ENCODE data around the gene CNTNAP2.

- TF ChIP-seq CTCF (CRISPR knock-in tag; IDR thresholded peaks at IDR 0.05) (no peak), POLR2A (IDR thresholded peaks at IDR 0.05; ENCODE audit: insufficient read depth in 1 of 2, low read depth in 2 of 2, low read length in 2 of 2) (no peak), ZNF10 (CRISPR knock-in tag; IDR thresholded peaks at IDR 0.05; ENCODE audit: borderline replicate concordance, low read depth) (no peak), TCF12 (IDR thresholded peaks at IDR 0.05) (no peak), TCF12 (CRISPR knock-in tag; IDR thresholded peaks at IDR 0.05) (no peak), ZBTB21 (CRISPR knock-in tag; IDR thresholded peaks at IDR 0.05) (no peak), YY1 (IDR thresholded peaks at IDR 0.05; ENCODE audit: insufficient read depth, insufficient replicate concordance, low read depth, low read length) (no peak), KLF16 (CRISPR knock-in tag; IDR thresholded peaks at IDR 0.05) (no peak), REPIN1 (CRISPR knock-in tag; IDR thresholded peaks at IDR 0.05; ENCODE audit: borderline replicate concordance, low read depth) (no peak), CCAR2 (optimal IDR thresholded peaks at IDR 0.05; ENCODE audit: low read depth, low read length) (no peak), ZC3H4 (CRISPR knock-in tag; IDR thresholded peaks at IDR 0.05; ENCODE audit: borderline replicate concordance) (no peak), ZNF503 (CRISPR knock-in tag; IDR thresholded peaks at IDR 0.05) (no peak), ZNF598 (CRISPR knock-in tag; IDR thresholded peaks at IDR 0.05; ENCODE audit: borderline replicate concordance) (no peak), ZNF318 (CRISPR knock-in tag; IDR thresholded peaks at IDR 0.05) (no peak)
Observed at GRCh38 chr7:146514304-146514703, 397.7 kb downstream of the CNTNAP2 start.
